HG03469 (cell line): ENCODE measurements around the gene GCN1.

Experiments used
- ATAC-seq: cut with Tn5 transposase; IDR thresholded peaks from one replicate; pipeline ENCODE4 v1.9.1; 2021; ENCODE audit warnings: mild to moderate bottlenecking, moderate library complexity, moderate number of reproducible peaks; ENCODE audit not compliant: unreplicated experiment

GCN1 gene

DNA sequence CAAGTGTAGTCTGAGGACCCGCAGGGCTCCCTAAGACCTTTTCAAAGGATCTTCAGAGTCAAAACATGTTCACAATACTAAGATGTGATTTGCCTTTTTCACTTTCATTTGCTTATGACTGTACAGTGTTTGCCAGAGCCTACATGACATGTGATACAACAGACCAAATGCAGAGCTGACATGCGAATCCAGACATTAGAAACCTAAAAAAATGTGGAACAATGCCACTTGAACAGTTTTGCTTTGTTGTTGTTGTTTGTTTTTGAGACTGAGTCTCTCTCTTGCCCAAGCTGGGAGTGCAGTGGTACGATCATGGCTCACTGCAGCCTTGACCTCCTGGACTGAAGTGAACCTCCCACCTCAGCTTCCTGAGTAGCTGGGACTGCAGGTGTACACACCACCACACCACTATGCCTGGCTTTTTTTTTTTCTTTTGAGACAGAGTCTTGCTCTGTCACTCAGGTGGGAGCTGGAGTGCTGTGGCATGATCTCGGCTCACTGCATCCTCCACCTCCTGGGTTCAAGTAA is 72.7 kb downstream of the GCN1 start:
- ATAC-seq, result peak; percentile 34

DNA sequence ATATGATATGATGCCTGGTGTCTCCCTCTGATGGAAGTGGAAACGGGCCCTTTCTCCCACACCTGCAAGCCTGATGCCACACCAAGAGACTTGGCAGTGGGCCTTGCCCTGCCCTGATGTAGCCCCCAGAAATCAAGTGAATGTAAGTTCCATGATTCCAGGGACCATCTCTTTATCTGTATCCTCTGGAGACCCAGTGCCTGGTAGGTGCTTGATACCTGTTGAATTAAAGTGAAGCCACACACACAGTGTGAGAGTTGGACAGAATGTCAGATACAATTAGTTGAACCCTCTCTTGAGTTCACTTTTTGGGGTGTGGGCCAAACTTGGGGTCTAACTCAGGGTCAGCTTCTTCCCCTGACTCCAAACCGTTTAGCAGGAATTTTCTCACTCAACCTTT is 73.2 kb downstream of the GCN1 start:
- no peak for ATAC-seq

DNA sequence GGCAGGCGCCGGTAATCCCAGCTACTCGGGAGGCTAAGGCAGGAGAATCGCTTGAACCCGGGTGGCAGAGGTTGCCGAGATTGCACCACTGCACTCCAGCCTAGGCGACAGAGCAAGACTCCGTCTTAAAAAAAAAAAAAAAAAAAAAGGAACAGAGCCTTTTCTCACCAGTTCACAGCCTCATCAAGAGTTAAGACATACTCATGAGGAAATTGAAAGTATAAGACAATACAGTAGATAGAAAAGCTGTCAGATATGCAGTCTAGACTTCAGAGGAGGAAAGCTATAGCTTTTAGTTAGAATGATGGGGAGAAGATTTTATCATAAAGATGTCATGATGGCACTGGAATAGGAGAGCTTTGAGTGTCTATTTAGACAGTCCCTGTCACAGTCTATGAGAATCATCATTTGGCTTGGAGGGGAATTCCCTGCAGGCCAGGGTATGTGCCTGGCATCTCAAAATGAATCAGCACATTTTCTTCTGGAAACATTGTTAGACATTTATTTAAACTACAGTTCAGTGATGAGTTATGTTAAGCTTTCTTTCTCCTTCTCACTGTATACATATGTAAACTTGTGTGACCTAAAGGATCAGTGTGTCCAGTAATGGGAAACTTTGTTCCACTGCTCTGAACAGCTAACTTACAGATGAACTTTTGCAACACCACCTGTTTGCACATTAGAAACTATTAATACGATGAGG is 75.1 kb downstream of the GCN1 start:
- ATAC-seq, result no peak

DNA sequence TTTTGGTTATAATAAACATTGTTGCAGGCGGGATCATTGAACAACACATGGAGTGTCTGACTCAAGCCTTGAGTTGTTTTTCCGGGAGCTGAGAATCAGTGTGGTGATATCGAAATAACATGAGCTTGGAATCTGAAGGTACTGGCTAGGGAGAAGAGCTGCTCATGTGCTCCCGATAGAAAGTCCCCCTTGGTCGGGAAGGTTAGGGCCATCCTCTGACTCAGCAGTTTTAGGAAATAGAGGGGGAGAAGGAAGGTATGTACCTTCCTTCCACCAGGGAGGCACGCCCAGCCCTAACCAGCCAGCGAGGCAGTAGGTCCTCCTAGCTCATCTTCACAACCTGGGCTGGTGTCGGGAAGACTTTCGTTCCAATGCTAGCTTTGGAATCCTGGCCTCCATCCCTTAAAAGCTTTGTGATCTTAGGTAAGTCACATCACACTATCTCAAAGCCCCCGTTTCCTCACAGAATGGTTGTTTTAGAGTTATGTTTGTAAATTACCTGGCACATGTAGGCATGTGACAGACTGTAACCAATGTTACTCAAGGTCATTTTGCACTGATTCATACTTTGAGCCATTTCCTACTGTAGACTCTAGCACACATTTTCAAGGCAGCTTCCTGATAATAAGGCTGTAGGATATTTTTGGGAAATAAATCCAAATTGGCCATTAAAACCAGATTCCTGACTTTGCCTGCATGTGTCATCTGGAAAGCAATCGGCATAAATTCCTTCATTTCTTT is 76.0 kb downstream of the GCN1 start:
- ATAC-seq, result no peak

DNA sequence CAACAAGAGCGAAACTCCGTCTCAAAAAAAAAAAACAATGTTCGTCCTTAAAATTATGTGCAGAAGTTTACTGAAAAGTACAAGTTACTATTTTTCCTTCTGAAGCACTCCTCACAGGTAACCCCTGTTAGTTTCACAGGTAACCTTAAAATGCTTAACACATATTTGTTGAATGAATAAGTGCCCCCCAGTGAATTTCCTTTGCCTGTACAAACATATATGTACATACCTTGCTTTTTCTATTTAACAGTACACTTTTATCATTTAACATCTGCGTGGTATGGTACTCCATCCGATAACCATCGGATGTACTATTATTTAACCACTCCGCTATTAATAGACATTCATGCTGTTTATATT is 76.6 kb downstream of the GCN1 start:
- ATAC-seq, result no peak

DNA sequence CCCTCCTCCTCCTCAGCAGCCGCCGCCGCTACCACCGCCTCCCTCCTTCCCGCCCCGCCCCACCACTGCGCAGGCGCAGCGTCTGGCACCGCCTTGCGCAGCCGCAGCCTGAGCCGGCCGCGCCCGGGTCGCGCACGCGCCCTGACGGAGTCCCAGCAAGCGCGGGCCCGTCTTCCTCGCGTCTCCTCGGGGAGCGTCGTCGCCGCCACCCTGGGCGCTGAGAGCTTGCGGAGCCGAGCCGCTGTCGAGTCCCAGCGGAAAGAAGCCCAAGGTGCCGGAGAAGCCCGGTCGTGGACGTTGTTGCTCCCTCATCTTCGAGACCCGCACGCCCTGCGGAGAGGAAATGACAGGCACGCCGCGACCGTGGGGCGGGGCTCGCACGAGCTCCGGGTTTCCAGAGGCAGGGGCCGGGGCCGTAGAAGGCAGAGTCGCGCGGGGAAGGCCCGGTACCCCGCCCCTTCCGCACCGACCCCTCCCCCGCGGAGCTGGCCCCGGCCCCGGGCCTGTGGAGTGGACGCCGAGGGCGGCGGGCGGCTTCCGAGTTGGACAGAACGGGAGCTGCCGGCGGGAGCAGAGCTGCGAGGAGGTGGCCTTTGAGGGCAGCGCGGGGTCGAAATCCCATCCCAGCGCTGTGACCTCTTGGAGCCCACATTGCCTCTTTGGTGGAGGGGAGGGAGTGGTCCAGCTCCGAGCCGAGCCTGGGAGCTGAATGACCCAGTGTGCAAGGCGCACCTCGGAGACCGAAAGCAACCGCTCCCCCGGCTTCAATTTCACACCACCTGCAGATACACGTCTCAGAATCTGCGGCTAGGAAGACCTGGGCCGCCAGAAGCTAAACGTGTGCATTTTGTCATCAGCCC is 77.5 kb downstream of the GCN1 start:
- peak; percentile 29 for ATAC-seq

DNA sequence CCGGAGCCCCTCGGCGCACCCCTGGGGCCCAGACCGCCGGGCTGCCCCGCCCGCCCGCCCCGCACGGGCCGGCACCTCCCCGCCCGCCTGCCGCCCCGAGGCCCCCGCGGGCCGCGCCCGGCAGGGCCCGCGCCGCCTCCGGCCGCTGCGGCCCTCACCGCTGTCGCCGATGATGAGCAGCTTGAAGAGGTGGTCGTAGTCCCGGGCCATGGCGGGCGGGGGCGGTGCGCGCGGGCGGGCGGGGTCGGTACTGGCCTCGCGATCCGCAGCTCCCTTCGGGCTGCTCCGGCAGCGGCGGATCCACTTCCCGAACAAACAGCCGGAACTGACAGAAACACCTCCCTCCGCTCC is 78.1 kb downstream of the GCN1 start, which contains the start of gene RAB35:
TSS of gene RAB35 (minus strand) at position 313 of the 351 bp plus-strand sequence. CDS start at position 210, 103 bp downstream.
- no peak for ATAC-seq

DNA sequence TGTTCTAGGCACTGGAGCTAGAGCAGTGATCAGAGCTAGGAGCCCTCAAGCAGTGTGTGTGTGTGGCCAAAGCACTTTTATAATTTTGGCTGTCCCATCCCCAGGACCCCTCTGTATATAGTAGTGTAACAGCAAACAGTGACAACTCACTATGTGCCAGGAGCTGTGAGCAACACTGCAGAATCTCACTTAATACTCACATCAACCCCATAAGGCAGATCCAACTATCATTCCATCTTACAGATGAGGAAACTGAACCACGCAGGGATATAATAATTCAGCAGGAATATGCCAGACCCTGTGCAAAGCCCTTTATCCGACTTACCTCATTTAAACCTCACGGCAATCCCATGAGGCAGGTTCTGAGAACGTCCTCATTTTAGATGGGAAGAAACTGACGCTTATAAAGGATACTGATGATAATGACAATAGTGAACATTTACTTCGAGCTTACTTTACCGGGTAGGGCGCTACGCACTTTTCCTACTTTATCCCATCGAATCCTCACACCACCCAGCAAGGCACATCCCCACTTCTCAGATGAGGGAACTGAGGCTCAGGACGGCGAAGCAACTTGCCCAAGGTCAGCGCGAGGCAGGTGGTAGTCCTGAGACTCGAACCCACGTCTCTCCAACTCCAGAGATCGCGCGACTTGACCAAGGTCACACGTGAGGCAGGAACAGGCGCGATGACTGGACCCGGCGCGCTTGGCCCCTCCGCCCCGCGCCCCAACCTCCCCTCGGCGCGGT is 78.6 kb downstream of the GCN1 start:
- no peak for ATAC-seq

DNA sequence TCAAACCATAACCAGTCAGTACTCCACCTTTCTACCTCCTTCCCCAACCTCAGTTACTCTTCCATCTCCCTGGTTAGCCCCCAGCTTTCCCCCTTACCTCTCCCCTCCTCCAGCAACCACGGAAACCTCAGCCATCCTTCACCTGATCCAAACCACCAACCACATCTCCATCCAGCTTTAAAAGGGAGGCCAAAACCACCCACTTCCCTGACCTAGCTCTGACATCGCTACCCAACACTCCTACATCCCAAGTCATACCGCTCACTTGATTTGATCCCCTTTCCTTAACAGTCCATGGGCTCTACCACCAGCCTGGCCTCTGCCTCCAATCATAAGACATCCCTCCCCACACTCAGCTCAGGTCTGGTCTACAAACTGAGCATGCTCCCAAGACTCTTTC is 79.4 kb downstream of the GCN1 start:
- no peak for ATAC-seq

DNA sequence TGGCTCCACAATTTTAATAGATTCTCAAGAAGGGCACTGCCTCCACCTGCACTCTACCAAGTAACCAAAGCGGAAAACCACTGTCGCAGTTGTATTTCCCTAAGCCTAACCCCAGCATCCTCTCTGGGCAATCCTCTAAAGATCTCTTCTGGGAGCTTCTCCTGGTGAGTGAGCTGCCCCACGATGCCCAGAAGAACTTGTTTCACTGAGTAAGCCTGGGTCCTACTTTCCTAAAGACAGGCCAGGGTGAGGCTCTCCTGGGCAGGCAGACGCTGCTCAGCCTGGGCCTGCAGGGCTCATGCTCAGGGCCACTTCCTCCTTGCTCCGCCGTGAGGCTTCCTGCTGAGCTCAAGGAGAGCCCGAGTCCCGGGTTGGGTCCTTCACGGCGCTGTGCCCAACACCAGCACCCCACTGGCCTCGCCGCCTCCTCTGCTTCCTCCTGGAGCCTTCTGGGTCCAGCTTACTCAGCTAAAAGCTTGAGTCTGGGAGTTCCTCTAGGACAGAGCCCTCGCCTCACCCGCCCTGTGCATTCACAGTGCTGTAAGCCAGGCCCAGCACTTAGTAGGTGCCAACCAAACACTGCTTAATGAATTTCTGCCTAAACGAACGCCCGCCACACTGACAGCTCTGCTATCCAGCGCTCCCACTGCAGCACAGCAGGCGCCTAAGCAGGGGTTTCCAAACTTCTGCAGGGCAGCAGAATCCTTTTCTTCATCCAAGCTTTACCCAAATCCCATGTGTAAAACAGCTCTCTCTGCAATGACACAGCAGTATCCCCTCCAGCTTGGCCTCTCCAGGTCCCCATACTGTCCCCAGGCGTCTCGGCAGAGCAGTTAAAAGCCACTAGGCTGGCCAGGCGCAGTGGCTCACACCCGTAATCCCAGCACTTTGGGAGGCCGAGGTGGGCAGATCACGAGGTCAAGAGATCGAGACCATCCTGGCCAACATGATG is 83.7 kb downstream of the GCN1 start:
- no peak for ATAC-seq

DNA sequence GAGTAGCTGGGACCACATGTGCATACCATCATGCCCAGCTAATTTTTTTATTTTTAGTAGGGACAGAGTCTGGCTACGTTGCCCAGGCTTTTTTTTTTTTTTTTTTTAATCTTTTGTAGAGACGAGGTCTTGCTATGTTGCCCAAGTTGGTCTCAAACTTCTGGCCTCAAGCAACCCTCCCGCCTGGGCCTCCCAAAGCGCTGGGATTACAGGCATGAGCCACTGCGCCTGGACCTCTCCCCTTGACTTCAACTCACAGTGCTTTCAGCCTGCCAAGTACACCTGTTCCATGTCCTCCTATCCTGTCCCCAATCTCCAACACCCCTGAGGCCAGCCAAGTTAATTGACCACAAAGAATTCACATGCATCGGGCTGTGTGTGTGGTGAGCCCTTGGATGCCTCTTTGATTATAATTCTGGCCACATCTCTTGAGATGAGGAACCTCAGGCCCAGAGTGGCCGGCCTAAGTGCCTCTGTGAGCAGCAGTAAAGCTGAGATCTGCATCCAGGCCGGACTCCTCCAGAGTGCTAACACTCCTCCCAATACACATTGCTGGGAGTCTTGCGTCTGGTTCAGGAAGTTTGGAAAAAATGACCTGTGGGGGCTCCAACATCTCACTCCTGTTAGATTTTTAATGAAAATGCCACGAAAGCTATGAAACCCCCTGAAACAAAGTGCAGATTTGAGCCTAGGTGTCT is 84.8 kb downstream of the GCN1 start:
- ATAC-seq, result no peak

DNA sequence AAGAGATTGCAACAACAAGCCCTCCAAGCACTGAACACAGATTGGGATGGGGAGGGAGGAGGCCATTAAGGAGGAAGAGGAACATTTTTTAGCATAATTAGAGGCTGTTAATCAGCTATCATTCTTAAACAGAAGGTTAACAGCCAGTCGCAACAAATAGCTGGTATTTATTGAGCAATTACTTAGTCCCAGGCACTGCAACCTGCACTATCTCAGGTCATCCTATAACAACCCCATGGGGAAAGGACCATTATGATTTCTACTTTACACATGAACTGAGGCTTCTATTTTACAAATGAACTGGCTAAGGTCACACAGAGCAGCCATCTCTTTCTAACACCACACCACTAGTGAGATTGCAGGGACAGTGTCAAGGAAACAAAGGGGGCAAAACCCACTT is 88.4 kb downstream of the GCN1 start:
- no peak for ATAC-seq

DNA sequence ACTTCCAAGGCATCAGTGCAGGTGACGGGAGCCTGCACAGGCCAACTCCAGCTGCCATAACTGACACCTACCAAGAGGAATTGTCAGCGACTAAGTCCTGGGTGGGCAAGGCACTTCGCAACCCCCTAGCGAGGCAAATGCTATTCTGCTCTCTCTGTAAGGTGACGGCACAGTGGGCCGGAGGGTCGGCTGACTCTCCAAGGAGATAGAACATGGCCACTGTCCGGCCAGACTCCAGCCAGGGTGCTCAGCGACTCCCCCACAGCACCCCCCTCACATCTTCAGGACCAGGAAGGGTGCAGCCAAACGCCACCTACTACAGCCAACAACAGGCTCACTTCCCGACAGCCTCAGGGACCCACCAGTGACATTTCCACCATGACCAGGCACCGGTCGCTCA is 91.1 kb downstream of the GCN1 start:
- no peak for ATAC-seq

DNA sequence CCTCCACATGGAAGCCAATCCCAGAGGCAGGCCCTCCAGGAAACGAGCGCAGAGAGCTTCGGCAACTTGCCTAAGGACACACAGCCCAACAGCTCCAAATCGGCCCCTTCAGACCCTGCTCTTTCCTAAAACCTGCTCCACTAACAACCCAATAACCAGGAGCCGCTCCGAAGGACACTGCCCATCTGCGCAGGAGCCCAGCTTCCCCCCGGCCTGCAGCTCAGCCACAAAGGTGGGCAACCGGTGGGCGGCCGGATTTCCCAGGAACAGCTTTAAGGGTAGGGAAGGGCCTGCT is 91.5 kb downstream of the GCN1 start:
- ATAC-seq, result no peak

DNA sequence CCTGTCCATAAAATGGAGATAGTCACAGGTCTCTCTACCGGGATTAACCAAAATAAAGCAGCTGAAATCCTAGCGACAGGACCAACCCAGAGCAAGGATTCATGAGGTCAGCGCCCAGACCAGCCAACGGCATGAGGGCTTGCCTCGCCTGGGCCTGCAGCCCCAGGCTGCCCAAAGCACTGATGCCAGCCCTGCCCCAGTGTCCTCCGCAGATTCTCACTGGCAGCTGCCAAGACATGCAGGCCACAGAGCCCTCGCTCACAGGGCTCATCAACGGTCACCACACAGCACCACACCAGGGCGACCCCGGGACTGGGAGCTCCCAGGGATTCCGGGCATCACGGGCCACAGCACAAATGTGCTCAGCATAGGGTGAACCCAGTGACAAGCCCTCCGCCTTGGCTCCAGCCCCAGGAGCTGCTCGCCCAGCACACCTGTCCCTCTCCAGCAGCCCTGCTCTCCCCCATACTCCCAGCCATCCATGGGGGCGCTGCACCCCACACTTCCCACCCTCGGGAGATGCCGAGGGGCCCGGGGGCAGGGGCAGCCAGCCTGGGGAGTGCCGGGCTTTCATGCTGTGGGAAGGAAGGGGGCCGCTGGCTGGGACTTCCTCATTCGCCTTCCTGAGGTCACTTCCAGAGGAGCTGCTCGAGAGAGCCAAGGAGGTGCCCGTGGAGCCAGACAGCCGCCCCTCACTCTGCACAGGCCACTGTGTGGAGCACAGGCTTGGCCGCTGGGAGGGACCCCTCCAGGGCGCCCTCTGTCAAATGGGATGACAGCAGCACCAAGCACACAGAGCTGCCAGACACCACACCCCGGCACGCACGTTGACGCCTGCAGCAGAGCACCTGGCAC is 92.1 kb downstream of the GCN1 start:
- ATAC-seq, result no peak

DNA sequence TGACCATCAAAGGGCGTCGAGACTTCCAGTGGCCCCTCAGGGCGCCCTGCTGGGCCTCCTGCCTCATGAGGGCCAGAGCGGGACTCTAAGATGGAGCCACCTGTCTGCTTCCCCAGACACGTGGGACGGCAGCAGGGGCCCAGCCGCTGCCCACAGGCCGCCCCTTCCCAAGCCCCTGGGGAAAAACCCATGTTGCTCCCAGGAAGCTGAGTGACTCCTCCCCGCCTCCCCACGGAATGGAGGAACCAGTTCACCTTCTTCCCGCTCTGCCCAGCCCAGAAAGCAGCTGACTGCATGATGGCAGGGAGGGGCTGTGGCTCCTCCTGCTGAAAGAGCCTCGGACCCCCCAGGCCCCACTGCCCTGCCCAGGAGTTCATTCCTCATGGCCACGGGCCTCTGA is 92.9 kb downstream of the GCN1 start:
- ATAC-seq, result no peak

DNA sequence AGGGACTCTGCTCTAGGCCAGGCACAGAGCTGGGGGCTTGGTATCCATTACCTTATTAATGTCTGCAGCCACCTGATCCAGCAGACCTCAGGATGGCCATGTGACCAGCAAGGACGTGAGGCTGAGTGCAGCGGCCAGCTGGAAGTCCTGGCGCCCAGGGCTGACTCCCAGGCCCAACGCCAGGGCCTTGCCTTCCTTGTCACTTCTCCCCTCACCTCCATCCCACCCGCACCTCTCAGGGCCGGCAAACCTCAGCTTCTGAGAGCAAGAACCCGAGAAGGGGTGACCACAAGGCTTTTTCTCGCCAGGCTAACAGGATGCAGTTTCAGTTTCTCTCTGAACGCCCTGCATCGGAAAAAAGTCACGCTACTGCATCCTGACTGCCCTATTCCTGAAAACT is 93.3 kb downstream of the GCN1 start:
- ATAC-seq, result no peak

DNA sequence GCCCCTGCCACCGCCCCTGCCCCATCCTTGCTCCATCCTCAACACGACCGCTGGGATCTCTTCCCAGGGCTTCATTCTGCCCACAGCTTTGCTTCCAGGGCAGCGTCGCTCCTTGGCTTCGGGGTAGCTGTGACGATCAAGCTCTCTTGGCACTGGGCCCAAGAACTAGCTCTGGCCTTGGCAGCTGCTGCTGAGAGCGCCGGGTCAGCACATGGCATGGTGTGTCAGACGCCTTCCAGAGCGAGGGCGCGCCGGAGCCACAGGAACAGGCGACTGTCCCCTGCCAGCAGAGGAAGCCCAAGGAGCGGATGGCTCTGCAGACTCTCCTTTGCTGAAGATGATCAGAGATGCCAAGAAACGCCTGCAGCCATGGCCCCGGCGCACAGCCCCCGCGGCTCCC is 93.9 kb downstream of the GCN1 start:
- no peak for ATAC-seq
